NCI-H345 (cell line): ENCODE results near the gene C13orf46.

Experiments
- DNase-seq: peaks from one replicate; lab custom pipeline; 2025; lab: John Stamatoyannopoulos, UW

C13orf46 gene

GRCh38 chr13:113970810-113971470, 2.9 kb downstream of the C13orf46 start:
- no peak for DNase-seq

- DNase-seq = no peak
These were observed 3.8 kb downstream of the C13orf46 start for GRCh38 chr13:113969973-113970611.

GRCh38 chr13:113969311-113969972, 4.4 kb downstream of the C13orf46 start:
- no peak for DNase-seq

- DNase-seq = no peak
These were observed 5.2 kb downstream of the C13orf46 start for GRCh38 chr13:113968463-113969310.

- DNase-seq = no peak
These were observed 6.0 kb downstream of the C13orf46 start for GRCh38 chr13:113967729-113968462.

- DNase-seq = no peak
These were observed 6.6 kb downstream of the C13orf46 start for GRCh38 chr13:113967206-113967720.

GRCh38 chr13:113965968-113966884, 7.7 kb downstream of the C13orf46 start:
- no peak for DNase-seq

GRCh38 chr13:113965383-113965874, 8.4 kb downstream of the C13orf46 start:
- no peak for DNase-seq

GRCh38 chr13:113964251-113964995, 9.5 kb downstream of the C13orf46 start:
- DNase-seq = no peak

GRCh38 chr13:113963376-113963775, 10.5 kb downstream of the C13orf46 start:
- no peak for DNase-seq

- no peak for DNase-seq
These were observed 10.9 kb downstream of the C13orf46 start for GRCh38 chr13:113962975-113963374.

- DNase-seq = no peak
These were observed 11.5 kb downstream of the C13orf46 start for GRCh38 chr13:113962386-113962785.

- no peak for DNase-seq
These were observed 13.5 kb downstream of the C13orf46 start for GRCh38 chr13:113960276-113960948.

- no peak for DNase-seq
These were observed 14.7 kb downstream of the C13orf46 start for GRCh38 chr13:113959198-113959597.

GRCh38 chr13:113958373-113958772, 15.5 kb downstream of the C13orf46 start:
- no peak for DNase-seq

GRCh38 chr13:113956571-113956970, 17.3 kb downstream of the C13orf46 start:
- DNase-seq = no peak

GRCh38 chr13:113955691-113956090, 18.2 kb downstream of the C13orf46 start:
- DNase-seq = no peak

- DNase-seq = no peak
These were observed 18.6 kb downstream of the C13orf46 start for GRCh38 chr13:113955235-113955634.
